Measurements from ENCODE around the gene HSD3B2.

The HSD3B2 gene

DNA sequence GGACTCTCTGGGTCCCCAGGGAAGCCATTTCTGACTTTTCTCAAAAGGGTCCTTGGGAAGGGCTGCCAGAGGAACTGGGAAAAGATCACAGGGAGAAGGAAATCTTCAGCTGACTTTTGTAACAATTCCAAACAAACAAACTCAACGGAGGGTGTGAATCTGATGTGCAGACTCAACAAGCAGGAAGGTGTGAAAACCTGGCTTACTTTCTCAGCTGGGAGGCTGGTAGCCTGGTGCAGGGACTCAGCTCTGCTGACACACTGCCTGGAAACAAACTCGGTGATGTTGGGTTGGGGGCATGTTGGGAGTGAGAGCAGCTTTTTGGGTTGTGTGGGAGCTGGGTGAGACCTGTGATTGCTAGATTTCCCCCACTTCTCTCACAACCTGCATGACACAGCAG is 10.2 kb upstream of the HSD3B2 start:
- Histone ChIP-seq H3K4me1 (ENCODE audit: insufficient read depth, low read length) (no peaks in the 10 kb centered on the region), H3K9me3 (ENCODE audit: insufficient read depth, low read depth, low read length) (no peaks in the 10 kb centered on the region; the same call in 1 of the 2 replicates), H3K9ac (ENCODE audit: low read depth, low read length) (no peak overlapping the region), H3K4me3 (ENCODE audit: low read length) (no peak overlapping the region), H3K27me3 (ENCODE audit: insufficient read depth, low read length) (no peaks in the 10 kb centered on the region), H3K36me3 (ENCODE audit: insufficient read depth, low read depth, low read length) (no peaks in the 10 kb centered on the region), H3K27ac (ENCODE audit: low read length) (no peak overlapping the region)

DNA sequence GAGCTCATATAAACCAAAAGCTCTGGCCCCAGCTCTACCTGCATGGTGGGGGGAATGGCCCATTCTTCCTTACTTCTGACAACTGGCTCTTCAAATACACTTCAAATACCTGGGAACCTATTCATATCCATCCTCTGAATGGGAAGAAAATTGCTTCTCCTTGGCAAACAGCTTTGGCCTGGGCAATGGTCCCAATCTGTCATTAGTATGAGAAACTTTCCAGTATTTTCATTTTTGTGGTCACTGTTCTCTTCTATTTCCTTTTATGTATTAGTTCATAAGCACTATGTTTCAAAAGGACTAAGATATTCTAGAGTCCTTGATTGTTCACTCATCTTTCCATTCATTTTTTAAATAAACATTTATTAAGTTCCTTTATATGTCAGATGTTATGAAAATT is 5.2 kb upstream of the HSD3B2 start:
- H3K9me3 ChIP-seq (ENCODE audit: insufficient read depth, low read depth, low read length): no peaks in the 10 kb centered on the region; the same call in 1 of the 2 replicates
- H3K27me3 ChIP-seq (ENCODE audit: insufficient read depth, low read length): no peaks in the 10 kb centered on the region; the same call in 1 of the 2 replicates
- no peak overlapping the region for H3K27ac ChIP-seq (ENCODE audit: low read length)
- H3K4me1 ChIP-seq (ENCODE audit: insufficient read depth, low read length): no peaks in the 10 kb centered on the region
- no peak overlapping the region for H3K4me3 ChIP-seq (ENCODE audit: low read length)
- H3K36me3 ChIP-seq (ENCODE audit: insufficient read depth, low read depth, low read length): no peaks in the 10 kb centered on the region
- no peak overlapping the region for H3K9ac ChIP-seq (ENCODE audit: low read depth, low read length)

DNA sequence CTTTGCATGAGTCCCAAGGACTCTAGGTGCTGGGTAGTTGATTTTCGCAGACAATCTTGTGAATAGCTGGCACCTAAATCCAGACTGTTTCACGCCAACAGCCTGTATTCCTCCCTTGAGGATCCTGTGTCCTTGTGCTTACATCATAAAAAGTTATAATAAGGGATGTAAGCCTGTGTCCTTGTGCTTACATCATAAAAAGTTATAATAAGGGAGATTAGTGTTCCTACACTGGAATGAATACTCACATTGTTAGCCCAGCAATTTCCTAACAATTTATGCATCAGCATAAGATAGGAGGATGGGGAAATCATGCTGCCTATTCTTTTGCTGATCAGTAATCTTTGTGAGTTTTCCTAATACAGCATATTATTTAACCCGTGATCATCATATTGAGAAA is 4.0 kb upstream of the HSD3B2 start:
- Histone ChIP-seq H3K4me3 (ENCODE audit: low read length) (no peak overlapping the region), H3K27me3 (ENCODE audit: insufficient read depth, low read length) (no peaks in the 10 kb centered on the region; the same call in 1 of the 2 replicates), H3K9ac (ENCODE audit: low read depth, low read length) (no peak overlapping the region), H3K4me1 (ENCODE audit: insufficient read depth, low read length) (no peaks in the 10 kb centered on the region), H3K9me3 (ENCODE audit: insufficient read depth, low read depth, low read length) (no peaks in the 10 kb centered on the region; the same call in 1 of the 2 replicates), H3K27ac (ENCODE audit: low read length) (no peak overlapping the region), H3K36me3 (ENCODE audit: insufficient read depth, low read depth, low read length) (no peaks in the 10 kb centered on the region)

DNA sequence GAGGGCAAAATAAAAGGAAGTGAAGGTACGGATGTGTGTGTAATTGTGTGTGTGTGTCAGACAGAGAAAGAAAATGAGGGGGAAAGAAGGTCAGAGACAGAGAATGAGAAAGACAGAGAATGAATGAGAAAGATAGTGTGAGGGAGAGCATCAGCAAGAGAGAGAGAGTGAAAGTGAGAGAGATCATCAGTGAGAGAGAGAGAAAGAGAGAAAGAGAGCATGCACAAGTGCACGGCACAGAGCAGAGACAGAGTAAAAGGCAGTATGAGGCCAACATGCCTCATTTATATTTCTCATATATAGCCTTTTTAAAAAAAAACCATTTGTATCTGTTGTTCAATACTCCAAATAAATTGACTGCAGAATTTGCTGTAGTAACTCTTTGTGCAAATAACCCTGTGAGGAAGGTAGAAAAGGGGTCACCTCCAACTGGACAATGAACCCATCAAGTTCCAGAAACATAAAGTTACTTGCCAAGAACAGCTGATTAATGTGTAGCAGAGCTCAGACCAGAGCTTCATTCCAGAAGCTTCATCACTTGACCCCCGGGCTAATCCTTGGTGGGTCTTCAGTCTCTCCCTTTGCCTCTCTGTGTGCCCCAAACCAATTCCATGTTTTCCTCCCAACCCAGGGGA is 1.2 kb downstream of the HSD3B2 start:
- Histone ChIP-seq H3K9ac (ENCODE audit: low read depth, low read length) (no peak overlapping the region), H3K9me3 (ENCODE audit: insufficient read depth, low read depth, low read length) (no peaks in the 10 kb centered on the region), H3K27ac (ENCODE audit: low read length) (no peak overlapping the region), H3K36me3 (ENCODE audit: insufficient read depth, low read depth, low read length) (no peaks in the 10 kb centered on the region), H3K4me1 (ENCODE audit: insufficient read depth, low read length) (no peaks in the 10 kb centered on the region), H3K4me3 (ENCODE audit: low read length) (no peak overlapping the region), H3K27me3 (ENCODE audit: insufficient read depth, low read length) (no peaks in the 10 kb centered on the region; the same call in 1 of the 2 replicates)

DNA sequence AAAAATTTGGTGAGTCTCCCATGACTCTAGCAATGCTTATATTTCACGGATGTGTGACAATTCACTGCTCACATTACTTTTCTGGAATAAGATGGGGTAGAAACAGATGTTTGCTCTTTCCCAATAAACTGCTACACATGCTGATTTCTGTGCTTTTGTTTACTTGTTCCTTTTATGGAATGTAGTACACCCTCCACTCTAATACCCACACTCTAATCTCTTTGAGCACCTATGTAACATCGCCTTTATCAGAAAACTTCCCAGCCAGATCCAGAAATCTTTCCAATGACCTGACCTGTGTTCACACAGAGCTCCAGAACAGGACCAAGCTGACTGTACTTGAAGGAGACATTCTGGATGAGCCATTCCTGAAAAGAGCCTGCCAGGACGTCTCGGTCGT is 4.2 kb downstream of the HSD3B2 start:
- peaks cover 9% of the 10 kb centered on the region; the same call in 1 of the 2 replicates for H3K4me1 ChIP-seq (ENCODE audit: insufficient read depth, low read length)
- no peak overlapping the region for H3K27ac ChIP-seq (ENCODE audit: low read length)

DNA sequence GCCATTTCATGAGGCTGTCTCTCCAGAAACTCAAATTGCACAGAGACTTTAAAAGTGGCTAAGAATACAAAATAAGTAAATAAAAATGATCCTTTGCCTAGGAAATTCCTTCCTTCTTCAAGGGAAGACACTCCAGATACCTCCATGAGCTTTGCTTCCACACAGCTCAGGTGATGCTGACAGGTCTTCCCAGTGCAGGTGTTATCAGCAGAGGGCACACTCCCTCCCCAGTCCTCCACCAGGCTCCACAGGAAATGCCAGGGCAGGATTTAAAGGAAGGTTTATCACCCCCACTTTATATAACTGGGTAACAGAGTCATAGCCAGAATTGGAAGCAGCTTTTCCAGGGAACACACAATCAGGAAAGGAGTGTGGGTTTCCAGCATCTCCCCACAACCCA is 5.7 kb downstream of the HSD3B2 start:
- Histone ChIP-seq H3K27ac (ENCODE audit: low read length) (no peak overlapping the region), H3K4me1 (ENCODE audit: insufficient read depth, low read length) (peaks cover 9% of the 10 kb centered on the region; the same call in 1 of the 2 replicates), H3K9ac (ENCODE audit: low read depth, low read length) (no peak overlapping the region), H3K27me3 (ENCODE audit: insufficient read depth, low read length) (no peaks in the 10 kb centered on the region), H3K9me3 (ENCODE audit: insufficient read depth, low read depth, low read length) (no peaks in the 10 kb centered on the region), H3K4me3 (ENCODE audit: low read length) (no peak overlapping the region), H3K36me3 (ENCODE audit: insufficient read depth, low read depth, low read length) (no peaks in the 10 kb centered on the region)

More for the DNA sequence above, 4.2 kb downstream of the HSD3B2 start:
- Histone ChIP-seq H3K9ac (ENCODE audit: low read depth, low read length) (no peak overlapping the region), H3K4me3 (ENCODE audit: low read length) (no peak overlapping the region), H3K27me3 (ENCODE audit: insufficient read depth, low read length) (no peaks in the 10 kb centered on the region; the same call in 1 of the 2 replicates), H3K36me3 (ENCODE audit: insufficient read depth, low read depth, low read length) (no peaks in the 10 kb centered on the region), H3K9me3 (ENCODE audit: insufficient read depth, low read depth, low read length) (no peaks in the 10 kb centered on the region)

DNA sequence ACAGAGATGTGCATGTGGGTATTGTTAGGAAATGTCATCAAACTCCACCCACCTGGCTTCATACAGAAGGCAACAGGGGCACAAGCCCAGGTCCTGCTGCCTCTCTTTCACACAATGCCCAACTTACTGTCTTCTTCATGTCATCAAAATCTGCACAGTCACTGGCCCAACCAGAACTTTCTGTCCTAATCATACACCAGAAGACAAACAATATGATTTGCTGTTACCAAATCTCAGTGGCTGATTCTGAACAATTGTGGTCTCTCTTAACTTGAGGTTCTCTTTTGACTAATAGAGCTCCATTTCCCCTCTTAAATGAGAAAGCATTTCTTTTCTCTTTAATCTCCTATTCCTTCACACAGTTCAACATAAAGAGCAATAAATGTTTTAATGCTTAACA is 7.7 kb downstream of the HSD3B2 start:
- Histone ChIP-seq H3K9me3 (ENCODE audit: insufficient read depth, low read depth, low read length) (no peaks in the 10 kb centered on the region), H3K4me3 (ENCODE audit: low read length) (no peak overlapping the region), H3K36me3 (ENCODE audit: insufficient read depth, low read depth, low read length) (no peaks in the 10 kb centered on the region), H3K27me3 (ENCODE audit: insufficient read depth, low read length) (no peaks in the 10 kb centered on the region), H3K27ac (ENCODE audit: low read length) (no peak overlapping the region), H3K9ac (ENCODE audit: low read depth, low read length) (no peak overlapping the region), H3K4me1 (ENCODE audit: insufficient read depth, low read length) (peaks cover 9% of the 10 kb centered on the region; the same call in 1 of the 2 replicates)

DNA sequence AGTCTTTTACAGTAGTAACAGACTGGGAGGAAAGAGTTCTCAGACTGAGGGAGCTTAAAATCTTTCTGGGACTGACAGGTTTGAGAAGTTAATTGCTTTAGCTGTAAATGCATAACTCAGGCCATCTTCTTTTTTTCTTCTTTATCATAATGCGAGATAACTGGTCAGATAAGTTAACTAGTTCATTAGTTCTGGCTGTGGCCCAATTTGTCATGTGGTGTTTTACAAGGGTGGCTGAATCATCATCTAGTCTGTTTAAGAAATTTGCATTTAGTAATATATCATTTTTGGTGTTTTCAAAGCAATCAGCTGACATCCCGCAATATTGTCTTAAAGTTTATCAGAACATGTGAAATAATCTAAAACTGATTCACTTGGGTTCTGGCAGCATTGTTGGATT is 14.0 kb downstream of the HSD3B2 start:
- Histone ChIP-seq H3K27me3 (ENCODE audit: insufficient read depth, low read length) (no peaks in the 10 kb centered on the region), H3K36me3 (ENCODE audit: insufficient read depth, low read depth, low read length) (no peaks in the 10 kb centered on the region), H3K4me3 (ENCODE audit: low read length) (no peak overlapping the region), H3K27ac (ENCODE audit: low read length) (no peak overlapping the region), H3K4me1 (ENCODE audit: insufficient read depth, low read length) (peaks cover under 1% of the 10 kb centered on the region; the same call in 1 of the 2 replicates), H3K9ac (ENCODE audit: low read depth, low read length) (no peak overlapping the region), H3K9me3 (ENCODE audit: insufficient read depth, low read depth, low read length) (no peaks in the 10 kb centered on the region)

DNA sequence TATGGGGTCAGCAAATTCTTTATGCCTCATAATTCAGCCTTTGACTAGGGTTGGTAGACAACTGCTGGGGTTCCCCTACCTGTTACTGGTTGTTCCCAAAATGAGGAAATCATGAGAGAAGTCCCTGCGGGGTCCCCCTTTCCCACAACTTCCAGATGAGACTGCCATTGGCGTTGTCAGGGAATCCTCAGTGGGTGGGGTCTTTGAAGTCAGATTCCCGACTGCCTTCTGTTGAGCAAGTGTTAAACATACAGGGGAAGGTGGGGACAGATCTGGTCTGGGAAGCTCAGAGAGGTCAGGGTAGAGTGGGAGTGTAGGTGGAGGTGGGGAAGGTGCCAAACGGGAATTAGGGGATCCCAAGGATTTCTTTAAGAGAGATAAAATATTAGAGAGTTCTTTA is 14.7 kb downstream of the HSD3B2 start:
- H3K36me3 ChIP-seq (ENCODE audit: insufficient read depth, low read depth, low read length): no peaks in the 10 kb centered on the region
- H3K27me3 ChIP-seq (ENCODE audit: insufficient read depth, low read length): no peaks in the 10 kb centered on the region
- no peak overlapping the region for H3K27ac ChIP-seq (ENCODE audit: low read length)
- no peaks in the 10 kb centered on the region for H3K4me1 ChIP-seq (ENCODE audit: insufficient read depth, low read length)
- no peaks in the 10 kb centered on the region for H3K9me3 ChIP-seq (ENCODE audit: insufficient read depth, low read depth, low read length)
- H3K9ac ChIP-seq (ENCODE audit: low read depth, low read length): no peak overlapping the region
- H3K4me3 ChIP-seq (ENCODE audit: low read length): no peak overlapping the region

DNA sequence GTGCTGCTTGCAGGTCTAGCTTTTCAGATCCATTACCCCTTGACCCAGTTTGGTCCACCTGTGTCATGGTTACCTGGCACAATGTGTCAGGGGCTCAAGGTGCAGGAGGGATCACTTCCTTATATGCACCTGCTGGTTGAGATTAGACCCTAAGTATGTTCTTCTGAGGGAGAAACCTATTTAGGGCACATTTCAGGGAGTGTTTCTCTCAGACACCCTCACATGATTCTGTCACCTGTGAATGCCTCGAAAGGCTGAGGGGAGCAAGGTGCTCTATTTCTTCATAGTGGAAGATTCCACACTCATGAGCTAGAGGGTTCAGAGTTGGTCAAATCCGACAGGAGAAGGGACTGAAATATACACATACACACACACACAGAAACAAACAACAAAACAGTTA is 15.5 kb downstream of the HSD3B2 start:
- Histone ChIP-seq H3K4me3 (ENCODE audit: low read length) (no peak overlapping the region), H3K9me3 (ENCODE audit: insufficient read depth, low read depth, low read length) (no peaks in the 10 kb centered on the region), H3K27me3 (ENCODE audit: insufficient read depth, low read length) (no peaks in the 10 kb centered on the region), H3K4me1 (ENCODE audit: insufficient read depth, low read length) (no peaks in the 10 kb centered on the region), H3K27ac (ENCODE audit: low read length) (no peak overlapping the region), H3K9ac (ENCODE audit: low read depth, low read length) (no peak overlapping the region), H3K36me3 (ENCODE audit: insufficient read depth, low read depth, low read length) (no peaks in the 10 kb centered on the region)

DNA sequence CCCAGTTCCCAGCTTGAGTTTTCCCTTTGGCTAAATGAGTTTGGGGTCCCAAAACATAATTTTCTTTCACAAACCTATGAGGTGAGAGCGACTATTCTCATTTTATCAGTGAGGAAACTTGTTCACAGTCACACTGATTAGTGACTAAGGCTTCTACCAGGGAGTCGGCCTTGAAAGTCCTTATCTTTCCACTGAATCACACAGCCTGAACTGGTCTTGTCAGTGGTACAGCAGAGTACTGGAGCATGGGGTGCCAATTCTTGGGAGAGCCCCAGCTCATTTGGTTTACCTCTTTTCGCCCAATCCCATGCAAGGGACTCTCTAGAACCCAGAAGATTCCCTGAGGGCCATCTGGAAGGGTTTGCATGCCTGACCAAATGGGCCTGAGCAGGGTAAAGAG is 16.9 kb downstream of the HSD3B2 start:
- Histone ChIP-seq H3K4me1 (ENCODE audit: insufficient read depth, low read length) (no peaks in the 10 kb centered on the region), H3K27me3 (ENCODE audit: insufficient read depth, low read length) (no peaks in the 10 kb centered on the region), H3K9ac (ENCODE audit: low read depth, low read length) (no peak overlapping the region), H3K4me3 (ENCODE audit: low read length) (no peak overlapping the region), H3K9me3 (ENCODE audit: insufficient read depth, low read depth, low read length) (no peaks in the 10 kb centered on the region), H3K27ac (ENCODE audit: low read length) (no peak overlapping the region), H3K36me3 (ENCODE audit: insufficient read depth, low read depth, low read length) (no peaks in the 10 kb centered on the region)

DNA sequence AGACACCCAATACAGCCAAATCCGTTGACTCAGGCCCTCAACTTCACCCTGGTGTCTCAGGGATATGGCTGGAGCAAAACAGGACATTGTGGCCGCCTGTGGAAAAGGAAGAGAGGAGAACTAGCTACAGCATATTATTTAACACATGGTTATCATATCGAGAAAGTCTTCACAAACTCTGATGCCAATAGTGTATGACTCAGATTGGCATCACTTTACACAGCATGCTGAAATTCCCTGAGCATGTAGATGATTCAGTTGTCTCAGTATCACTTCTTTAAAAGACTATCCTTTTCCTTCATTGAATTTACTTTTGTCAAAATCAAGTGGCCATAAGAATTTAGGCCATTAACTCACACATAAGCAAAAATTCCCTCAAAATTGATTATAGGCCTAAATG is 20.1 kb downstream of the HSD3B2 start:
- Histone ChIP-seq H3K36me3 (ENCODE audit: insufficient read depth, low read depth, low read length) (no peaks in the 10 kb centered on the region), H3K9ac (ENCODE audit: low read depth, low read length) (no peak overlapping the region), H3K4me1 (ENCODE audit: insufficient read depth, low read length) (no peaks in the 10 kb centered on the region), H3K27ac (ENCODE audit: low read length) (no peak overlapping the region), H3K4me3 (ENCODE audit: low read length) (no peak overlapping the region), H3K27me3 (ENCODE audit: insufficient read depth, low read length) (no peaks in the 10 kb centered on the region), H3K9me3 (ENCODE audit: insufficient read depth, low read depth, low read length) (no peaks in the 10 kb centered on the region)

Data from iPS-20b (cell line).